ENCODE data around the gene C12orf56. TPM values are rescaled to one million over a fixed set of nuclear protein-coding genes. Genes with fewer than 3 reads are reported as not detected.
"Not testable (repeated sequence)": the region's sequence is repeated elsewhere in the genome, so short reads cannot be mapped to it uniquely, and the experiment has no call there.

Gene C12orf56
- total RNA-seq, 1 experiment from 2014 or later = not detected

DNA sequence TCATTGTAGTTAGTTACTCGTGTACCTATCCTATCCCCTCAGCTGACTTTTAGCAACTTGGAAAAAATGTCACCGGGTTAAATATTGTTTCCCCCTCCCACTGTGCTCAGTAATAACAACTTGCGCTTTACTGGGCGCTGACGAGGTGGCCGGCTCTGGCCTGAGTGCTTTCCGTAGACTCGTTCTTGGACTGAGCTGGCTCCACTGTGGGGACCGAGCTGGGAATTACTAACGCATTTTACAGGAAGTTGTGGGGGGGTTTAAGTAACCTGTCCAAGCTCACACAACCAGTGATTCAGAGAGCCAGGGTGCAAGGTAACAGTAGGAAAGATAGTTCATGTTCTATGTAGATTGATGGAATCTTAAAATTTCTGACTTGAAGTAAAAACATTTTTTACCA, 86.0 kb downstream of the C12orf56 start:
- no peak for DNase-seq (ENCODE audit: low spot score)

- no peak for DNase-seq (ENCODE audit: low spot score)
Observed at GRCh38 chr12:64299628-64300027, 90.9 kb downstream of the C12orf56 start.

- DNase-seq (ENCODE audit: low spot score) = no peak
Observed at GRCh38 chr12:64296301-64296700, 94.3 kb downstream of the C12orf56 start.

- no peak for DNase-seq (ENCODE audit: low spot score)
Observed at GRCh38 chr12:64293654-64294364, 96.7 kb downstream of the C12orf56 start.

DNA sequence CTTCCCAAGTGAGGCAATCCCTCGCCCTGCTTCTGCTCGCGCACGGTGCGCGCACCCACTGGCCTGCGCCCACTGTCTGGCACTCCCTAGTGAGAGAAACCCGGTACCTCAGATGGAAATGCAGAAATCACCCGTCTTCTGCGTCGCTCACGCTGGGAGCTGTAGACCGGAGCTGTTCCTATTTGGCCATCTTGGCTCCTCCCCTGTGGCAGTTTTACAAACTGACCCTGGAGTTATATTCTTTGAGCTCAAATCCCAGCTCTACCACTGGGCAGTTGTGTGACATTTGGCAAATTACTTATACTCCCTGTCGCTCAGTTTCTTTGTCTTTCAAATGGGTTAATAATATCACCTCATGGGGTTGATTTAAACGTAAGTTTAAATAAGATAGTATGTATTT, 97.4 kb downstream of the C12orf56 start:
- DNase-seq (ENCODE audit: low spot score) = not testable (repeated sequence)

DNA sequence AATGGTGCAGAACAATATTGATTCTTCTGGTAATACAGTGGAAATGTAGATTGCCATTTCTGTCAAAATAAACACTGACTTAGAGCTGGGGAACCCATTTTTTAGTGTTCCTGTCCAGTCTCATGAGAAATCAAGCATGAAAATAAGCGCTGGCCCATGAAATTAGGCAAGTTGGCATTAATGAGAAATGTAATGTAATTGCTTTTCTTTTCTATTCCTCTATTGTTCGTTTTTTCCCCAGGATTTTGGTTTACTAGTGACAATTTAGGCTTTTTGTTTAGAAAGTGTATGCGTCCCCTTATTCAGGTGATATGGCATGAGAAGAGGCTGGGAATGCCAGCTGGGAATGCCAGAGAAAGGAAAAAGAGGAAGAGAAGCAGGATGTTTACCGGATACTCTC, 104.0 kb downstream of the C12orf56 start:
- no peak for DNase-seq (ENCODE audit: low spot score)

GRCh38 chr12:64284256-64284655, 106.3 kb downstream of the C12orf56 start:
- no peak for DNase-seq (ENCODE audit: low spot score)

GRCh38 chr12:64278421-64278820, 112.1 kb downstream of the C12orf56 start:
- no peak for DNase-seq (ENCODE audit: low spot score)

DNA sequence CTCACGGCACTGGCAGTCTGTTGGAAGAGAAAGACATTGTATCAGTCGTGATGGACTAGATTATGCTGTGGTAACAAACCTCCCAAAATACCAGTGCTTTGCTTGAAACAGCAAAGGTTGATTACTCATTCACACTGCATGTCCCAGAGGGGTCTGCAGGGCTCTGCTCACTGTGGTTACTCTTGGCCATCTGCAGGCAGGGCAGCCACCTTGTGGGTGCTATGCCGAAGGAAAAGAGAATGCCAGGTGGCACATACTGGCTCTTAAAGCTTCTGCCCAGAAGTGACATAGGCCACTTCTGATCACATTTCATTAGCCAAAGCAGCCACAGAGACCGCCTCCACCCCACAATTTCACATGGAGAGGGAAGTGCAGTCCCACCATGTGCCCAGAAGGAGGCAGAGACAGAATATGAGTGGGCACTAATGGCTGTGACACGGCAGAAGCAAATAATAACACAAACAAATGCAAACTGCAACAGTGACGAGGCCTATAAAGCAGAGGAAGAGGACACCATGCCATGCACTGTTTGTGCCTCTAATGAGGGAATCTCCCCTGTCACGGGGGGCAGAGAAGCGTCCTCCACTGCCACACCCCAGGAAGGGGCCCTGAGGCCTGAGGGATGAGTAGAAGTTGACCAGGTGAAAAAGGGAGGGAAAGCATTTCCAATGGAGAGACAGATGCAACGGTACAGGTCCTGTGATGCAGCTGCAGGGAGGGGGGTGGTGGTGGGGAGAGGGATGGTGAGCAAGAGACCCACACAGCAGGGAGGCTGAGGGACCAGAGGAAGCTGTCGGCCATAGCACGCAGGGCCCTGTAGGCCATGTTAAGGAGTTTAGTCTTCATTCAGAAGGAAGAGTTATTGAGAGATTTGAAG, 116.8 kb downstream of the C12orf56 start:
- DNase-seq (ENCODE audit: low spot score) = peak; percentile 58

DNA sequence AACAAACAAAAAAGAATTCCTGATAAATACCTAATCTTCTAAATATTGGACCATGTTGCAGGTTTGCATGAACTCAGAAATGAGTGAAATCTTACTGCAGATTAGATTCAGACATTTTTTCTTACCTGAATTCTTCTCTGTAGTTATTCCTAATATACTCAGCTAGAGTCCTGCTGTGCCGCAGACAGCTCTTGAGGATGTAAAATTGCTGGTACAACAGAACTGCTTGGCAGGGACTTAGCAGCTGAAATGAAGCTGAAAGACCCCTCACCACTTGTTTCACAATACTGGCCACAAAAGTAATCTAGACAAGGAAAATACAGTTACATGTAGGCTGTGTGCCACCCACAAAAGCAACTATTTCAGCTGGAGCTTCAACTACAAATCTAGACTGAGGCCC, 120.1 kb downstream of the C12orf56 start:
- DNase-seq (ENCODE audit: low spot score) = no peak

- no peak for DNase-seq (ENCODE audit: low spot score)
Observed at GRCh38 chr12:64269161-64269560, 121.4 kb downstream of the C12orf56 start.

GRCh38 chr12:64268409-64268808, 122.1 kb downstream of the C12orf56 start:
- no peak for DNase-seq (ENCODE audit: low spot score)

GRCh38 chr12:64265839-64266238, 124.7 kb downstream of the C12orf56 start:
- DNase-seq (ENCODE audit: low spot score) = no peak

DNA sequence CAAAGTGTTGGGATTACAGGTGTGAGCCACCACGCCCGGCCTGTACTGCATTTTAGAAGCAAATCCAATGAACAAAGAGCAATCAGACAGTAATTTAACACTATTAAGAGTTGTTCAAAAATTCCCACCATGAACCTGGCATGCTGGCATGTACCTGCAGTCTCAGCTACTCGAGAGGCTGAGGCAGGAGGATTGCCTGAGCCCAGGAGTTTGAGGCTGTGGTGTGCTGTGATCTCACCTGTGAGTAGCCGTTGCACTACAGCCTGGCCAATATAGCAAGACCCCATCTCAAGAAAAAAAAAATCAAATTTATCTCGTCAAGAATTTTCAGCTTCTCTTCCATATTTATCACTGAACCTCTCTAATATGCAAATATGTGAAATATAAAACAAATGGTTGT, 128.7 kb downstream of the C12orf56 start:
- DNase-seq (ENCODE audit: low spot score) = no peak

DNA sequence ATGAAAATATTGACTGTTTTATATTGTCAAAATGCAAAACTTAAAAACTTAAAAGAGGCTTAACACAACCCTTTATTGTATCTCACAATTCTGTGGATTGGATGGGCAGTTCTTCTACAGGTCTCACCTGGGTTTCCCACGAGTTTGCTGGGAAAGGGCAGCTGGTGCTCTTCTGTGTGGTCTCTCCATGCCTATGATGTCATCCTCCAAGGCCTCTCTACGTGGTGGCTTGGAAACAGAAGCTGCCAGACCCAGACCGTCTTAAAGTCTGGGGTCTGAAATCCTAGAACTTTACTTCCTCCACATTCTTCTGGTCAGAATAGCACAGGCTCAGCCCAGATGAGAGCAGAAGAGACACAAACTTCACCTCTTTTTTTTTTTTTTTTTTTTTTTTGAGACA, 132.0 kb downstream of the C12orf56 start:
- no peak for DNase-seq (ENCODE audit: low spot score)

GRCh38 chr12:64256166-64256800, 134.3 kb downstream of the C12orf56 start:
- peak; percentile 84 for DNase-seq (ENCODE audit: low spot score)

- DNase-seq (ENCODE audit: low spot score) = no peak
Observed at GRCh38 chr12:64255249-64255648, 135.3 kb downstream of the C12orf56 start.

- DNase-seq (ENCODE audit: low spot score) = no peak
Observed at GRCh38 chr12:64253356-64253755, 137.2 kb downstream of the C12orf56 start.

DNA sequence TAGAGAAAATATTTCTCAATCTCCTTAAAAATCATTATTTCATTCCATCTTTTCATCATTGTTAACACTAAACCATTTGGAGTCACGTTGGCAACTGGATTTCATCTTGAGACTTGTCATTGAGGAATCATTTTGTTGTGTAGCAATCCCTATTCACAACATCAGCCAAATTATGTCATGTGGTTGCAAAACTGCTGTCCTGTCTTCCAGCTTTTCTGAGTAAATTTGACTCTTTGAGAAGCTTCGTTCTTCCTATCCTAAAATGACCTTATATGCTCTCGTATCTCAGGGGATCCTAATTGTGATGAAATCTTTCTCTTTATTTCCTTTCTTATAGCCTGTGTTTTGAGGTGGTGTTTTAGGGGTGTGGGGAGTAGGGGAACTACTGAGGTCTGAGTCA, 137.9 kb downstream of the C12orf56 start:
- no peak for DNase-seq (ENCODE audit: low spot score)

- DNase-seq (ENCODE audit: low spot score) = no peak
Observed at GRCh38 chr12:64243809-64244208, 146.7 kb downstream of the C12orf56 start.

- DNase-seq (ENCODE audit: low spot score) = no peak
Observed at GRCh38 chr12:64240781-64241180, 149.8 kb downstream of the C12orf56 start.

DNA sequence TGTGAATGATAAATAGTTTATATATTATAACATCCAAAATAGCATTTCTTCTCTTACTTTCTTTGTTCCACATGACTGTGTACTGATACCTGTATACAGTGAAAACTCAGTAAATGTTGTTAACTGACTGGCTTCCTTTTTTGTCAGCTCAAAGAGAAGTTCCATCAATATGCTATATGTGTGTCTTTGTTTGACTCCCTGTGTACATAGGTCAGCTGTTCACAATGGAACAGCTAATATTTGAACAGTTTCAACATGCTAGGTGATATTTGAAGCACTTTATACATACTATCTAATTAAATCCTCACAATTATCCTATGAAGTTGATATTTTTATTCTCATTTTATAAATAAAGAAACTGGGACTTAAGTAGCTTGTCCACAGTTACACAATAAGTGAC, 153.2 kb downstream of the C12orf56 start:
- no peak for DNase-seq (ENCODE audit: low spot score)
